K562 (cell line): ENCODE measurements around the gene MME. TPM values are rescaled to one million over a fixed set of nuclear protein-coding genes. Genes with fewer than 3 reads are reported as not detected.

ENCODE experiments used
- ASH1L ChIP-seq: fragments of 450-650 bp; IDR thresholded peaks from 2 replicates; pipeline ENCODE4 v1.6.1; 2018; ENCODE audit warnings: borderline replicate concordance, mild to moderate bottlenecking, low read depth; ENCODE audit not compliant: partially characterized antibody
- GATAD2A ChIP-seq: fragments of 450-650 bp; IDR thresholded peaks from 2 replicates; pipeline ENCODE4 v1.6.1; 2017
- MCM3 ChIP-seq: fragments of 450-650 bp; IDR thresholded peaks from 2 replicates; pipeline ENCODE4 v1.6.1; 2016
- MYC ChIP-seq, 2 experiments: fragments of 250-450 bp in 1 of 2; sonication (Bioruptor Pico) in 1 of 2; IDR thresholded peaks; 2 replicates each; pipeline versions ENCODE4 v1.5.1 to v1.6.1; 2012 to 2021; ENCODE audit warnings: low read depth in 2 of 2, borderline replicate concordance in 1 of 2, improper control_type of control experiment in 1 of 2, low read length in 1 of 2, mild to moderate bottlenecking in 1 of 2, moderate library complexity in 1 of 2
- NEUROD1 ChIP-seq: fragments of 150-350 bp; IDR thresholded peaks from 2 replicates; pipeline ENCODE4 v1.6.1; 2014; ENCODE audit warnings: borderline replicate concordance, low read length, low read depth; ENCODE audit not compliant: partially characterized antibody
- RAD51 ChIP-seq: fragments of 450-650 bp; IDR thresholded peaks from 2 replicates; pipeline ENCODE4 v1.7.1; 2016; ENCODE audit warnings: low read depth, mild to moderate bottlenecking, borderline replicate concordance
- SOX6 ChIP-seq: fragments of 450-650 bp; IDR thresholded peaks from 2 replicates; pipeline ENCODE4 v1.6.1; 2014; ENCODE audit warnings: mild to moderate bottlenecking
- SREBF2 ChIP-seq: sonication (generic); formaldehyde crosslinking; IDR thresholded peaks from 2 replicates; pipeline ENCODE4 v1.4.0; 2020; ENCODE audit warnings: mild to moderate bottlenecking, missing genetic modification reagents
- THRAP3 ChIP-seq: fragments of 450-650 bp; IDR thresholded peaks from 2 replicates; pipeline ENCODE4 v1.6.1; 2016; ENCODE audit warnings: mild to moderate bottlenecking, inconsistent platforms, borderline replicate concordance
- TRIM24 ChIP-seq, 2 experiments: fragments of 450-650 bp; IDR thresholded peaks; 2 replicates each; pipeline ENCODE4 v1.6.1; 2016
- ZC3H8 ChIP-seq: fragments of 450-650 bp; IDR thresholded peaks from 2 replicates; pipeline ENCODE4 v1.6.1; 2017
- ZNF140 ChIP-seq: fragments of 250-450 bp; sonication (Bioruptor Pico); IDR thresholded peaks from 2 replicates; pipeline ENCODE4 v1.8.0; 2021; ENCODE audit warnings: moderate library complexity, mild to moderate bottlenecking, inconsistent platforms
- ZNF589 ChIP-seq: fragments of 200-800 bp; sonication (Bioruptor generic); IDR thresholded peaks from 2 replicates; pipeline ENCODE4 v1.6.1; 2016; ENCODE audit warnings: low read depth, missing genetic modification characterization, missing compliant biosample characterization
- ZNF644 ChIP-seq: fragments of 200-800 bp; sonication (Bioruptor generic); IDR thresholded peaks from 2 replicates; pipeline ENCODE4 v1.6.1; 2016; ENCODE audit warnings: low read depth, missing genetic modification characterization, missing compliant biosample characterization
- ZNF717 ChIP-seq: fragments of 250-450 bp; sonication (Bioruptor Pico); IDR thresholded peaks from 2 replicates; pipeline ENCODE4 v1.5.0; 2021
- ZNF764 ChIP-seq: fragments of 250-450 bp; sonication (Bioruptor Pico); IDR thresholded peaks from 2 replicates; pipeline ENCODE4 v1.4.0; 2020; ENCODE audit warnings: low read depth, mild to moderate bottlenecking, moderate library complexity
- polyA plus RNA-seq, 8 experiments: library from polyadenylated mRNA; depleted of rRNA in 4 of 8; stranded (reverse) in 5 of 8; unstranded in 3 of 8; fragments of >200 nt; fragmentation: Nextera tagmentation in 2 of 8; fragmentation: Illumina TruSeq in 1 of 8; extraction: Ambion mirVana in 2 of 8; extraction: Trizol in 1 of 8; gene quantifications; 2 replicates each; pipeline versions ENCODE4 v1.2.1 to v1.2.3, GENCODE V29; 2011 to 2014; ENCODE audit warnings: inconsistent platforms in 1 of 8, missing spikeins in 1 of 8
- total RNA-seq, 7 experiments: library from RNA; depleted of rRNA in 6 of 7; stranded (reverse); fragments of >200 nt in 6 of 7; fragmentation: Illumina TruSeq in 2 of 7; extraction: Trizol in 2 of 7; gene quantifications; 2 replicates each; pipeline versions ENCODE4 v1.2.1 to v1.2.3, GENCODE V29; 2011 to 2021; ENCODE audit warnings: low replicate concordance in 1 of 7
- TF ChIP-seq, protein P1 (sequence below): sonication (generic); formaldehyde crosslinking; IDR thresholded peaks from 2 replicates; pipeline ENCODE4 v1.8.0; 2022; ENCODE audit warnings: missing genetic modification reagents, mild to moderate bottlenecking, borderline replicate concordance
- TF ChIP-seq, protein P2 (sequence below), 2 experiments: fragments of 250-450 bp in 1 of 2; fragments of 450-650 bp in 1 of 2; sonication (Bioruptor Pico) in 1 of 2; IDR thresholded peaks; 2 replicates each; pipeline versions ENCODE4 v1.6.1 to v1.8.0; 2016 to 2021; ENCODE audit warnings: mild to moderate bottlenecking in 2 of 2, moderate library complexity in 2 of 2, missing compliant biosample characterization in 1 of 2, missing genetic modification characterization in 1 of 2
- TF ChIP-seq, protein P3 (sequence below): fragments of 450-650 bp; IDR thresholded peaks from 2 replicates; pipeline ENCODE4 v1.6.1; 2016; ENCODE audit warnings: low read depth, mild to moderate bottlenecking, moderate library complexity

MME gene
- total and polyA plus RNA-seq, 9 of the 15 experiments (the other 6 are each of a cell fraction or from before 2014, with no cell fraction given): 0.80 to 8.6 (median 2.5) TPM

DNA sequence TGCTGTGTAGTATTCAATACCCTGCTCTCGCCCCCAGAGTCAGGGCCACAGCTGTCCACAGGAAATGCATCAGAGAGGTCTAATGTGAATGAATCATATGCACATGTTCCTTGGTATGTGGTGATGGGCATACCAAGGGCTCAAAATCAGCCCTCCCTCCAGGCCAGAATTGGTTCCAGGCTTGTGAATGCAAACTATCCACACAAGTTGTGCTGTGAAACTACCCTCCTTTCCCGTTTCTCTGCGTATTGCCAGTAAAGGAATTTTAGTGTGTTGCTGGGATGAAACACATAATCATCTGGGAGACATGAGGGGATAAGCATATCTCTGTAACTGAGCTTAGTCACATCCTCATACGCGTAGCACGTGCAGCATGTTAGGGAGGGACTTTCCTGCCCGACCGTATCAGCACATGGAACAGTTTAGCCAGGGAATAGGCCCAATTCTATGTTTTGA, 9.2 kb upstream of the MME start (continued):
- TF ChIP-seq MYC (IDR thresholded peaks at IDR 0.05; ENCODE audit: low read depth, low read length) (peak; percentile 33; the same call in 1 of the 2 replicates), MYC (CRISPR knock-in tag; IDR thresholded peaks at IDR 0.05; ENCODE audit: borderline replicate concordance, low read depth) (no peak), ZC3H8 (no peak), SOX6 (no peak), NEUROD1 (no peak), ZNF140 (CRISPR knock-in tag) (no peak), ZNF644 (no peak), ZNF717 (CRISPR knock-in tag) (no peak), GATAD2A (no peak), THRAP3 (no peak), ZNF589 (CRISPR knock-in tag) (peak; percentile 89), MCM3 (no peak), ZNF764 (CRISPR knock-in tag) (no peak), TRIM24 (IDR thresholded peaks at IDR 0.05) (0 out of 4 replicates have a peak, but pooled peaks have one; percentile 7 to 27), ASH1L (no peak), SREBF2 (CRISPR knock-in tag) (no peak), RAD51 (no peak)
- TF ChIP-seq, protein P1, sequence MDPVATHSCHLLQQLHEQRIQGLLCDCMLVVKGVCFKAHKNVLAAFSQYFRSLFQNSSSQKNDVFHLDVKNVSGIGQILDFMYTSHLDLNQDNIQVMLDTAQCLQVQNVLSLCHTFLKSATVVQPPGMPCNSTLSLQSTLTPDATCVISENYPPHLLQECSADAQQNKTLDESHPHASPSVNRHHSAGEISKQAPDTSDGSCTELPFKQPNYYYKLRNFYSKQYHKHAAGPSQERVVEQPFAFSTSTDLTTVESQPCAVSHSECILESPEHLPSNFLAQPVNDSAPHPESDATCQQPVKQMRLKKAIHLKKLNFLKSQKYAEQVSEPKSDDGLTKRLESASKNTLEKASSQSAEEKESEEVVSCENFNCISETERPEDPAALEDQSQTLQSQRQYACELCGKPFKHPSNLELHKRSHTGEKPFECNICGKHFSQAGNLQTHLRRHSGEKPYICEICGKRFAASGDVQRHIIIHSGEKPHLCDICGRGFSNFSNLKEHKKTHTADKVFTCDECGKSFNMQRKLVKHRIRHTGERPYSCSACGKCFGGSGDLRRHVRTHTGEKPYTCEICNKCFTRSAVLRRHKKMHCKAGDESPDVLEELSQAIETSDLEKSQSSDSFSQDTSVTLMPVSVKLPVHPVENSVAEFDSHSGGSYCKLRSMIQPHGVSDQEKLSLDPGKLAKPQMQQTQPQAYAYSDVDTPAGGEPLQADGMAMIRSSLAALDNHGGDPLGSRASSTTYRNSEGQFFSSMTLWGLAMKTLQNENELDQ (CRISPR knock-in tag): no peak
- TF ChIP-seq, protein P2, sequence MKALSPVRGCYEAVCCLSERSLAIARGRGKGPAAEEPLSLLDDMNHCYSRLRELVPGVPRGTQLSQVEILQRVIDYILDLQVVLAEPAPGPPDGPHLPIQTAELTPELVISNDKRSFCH (CRISPR knock-in tag; IDR thresholded peaks at IDR 0.05): no peak
- TF ChIP-seq, protein P2 (tag; IDR thresholded peaks at IDR 0.05): no peak
- TF ChIP-seq, protein P3, sequence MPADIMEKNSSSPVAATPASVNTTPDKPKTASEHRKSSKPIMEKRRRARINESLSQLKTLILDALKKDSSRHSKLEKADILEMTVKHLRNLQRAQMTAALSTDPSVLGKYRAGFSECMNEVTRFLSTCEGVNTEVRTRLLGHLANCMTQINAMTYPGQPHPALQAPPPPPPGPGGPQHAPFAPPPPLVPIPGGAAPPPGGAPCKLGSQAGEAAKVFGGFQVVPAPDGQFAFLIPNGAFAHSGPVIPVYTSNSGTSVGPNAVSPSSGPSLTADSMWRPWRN: no peak
